T-helper 2 cell treated with Interferon-gamma antibody and Interleukin-4, amounts not matched to agents 5 μg/mL and 100 μg/mL, for 36 hours (primary cell): ENCODE data around the gene TAF7.
A peak's percentile ranks its signal among the peaks of the same experiment; 100 is the strongest.
"Not testable (repeated sequence)": the region's sequence is repeated elsewhere in the genome, so short reads cannot be mapped to it uniquely, and the experiment has no call there.

ENCODE experiments used
- DNase-seq: peaks from one replicate; pipeline ENCODE4 v3.0.0; 2021; ENCODE audit warnings: low spot score
- H3K27ac Mint-ChIP-seq: one replicate; pipeline ENCODE4 v1.8.0; 2021; ENCODE audit warnings: mild to moderate bottlenecking, mixed read lengths
- H3K27me3 Mint-ChIP-seq: one replicate; pipeline ENCODE4 v1.8.0; 2021; ENCODE audit warnings: low read depth, mixed read lengths
- H3K36me3 Mint-ChIP-seq: one replicate; pipeline ENCODE4 v1.8.0; 2021; ENCODE audit warnings: low read depth, mixed read lengths
- H3K4me1 Mint-ChIP-seq: one replicate; pipeline ENCODE4 v1.8.0; 2021; ENCODE audit warnings: low read depth, mixed read lengths
- H3K4me3 Mint-ChIP-seq: one replicate; pipeline ENCODE4 v1.8.0; 2022; ENCODE audit warnings: mild to moderate bottlenecking, moderate library complexity, mixed read lengths
- H3K9me3 Mint-ChIP-seq: one replicate; pipeline ENCODE4 v1.8.0; 2021; ENCODE audit warnings: mixed read lengths

TAF7 gene

DNA sequence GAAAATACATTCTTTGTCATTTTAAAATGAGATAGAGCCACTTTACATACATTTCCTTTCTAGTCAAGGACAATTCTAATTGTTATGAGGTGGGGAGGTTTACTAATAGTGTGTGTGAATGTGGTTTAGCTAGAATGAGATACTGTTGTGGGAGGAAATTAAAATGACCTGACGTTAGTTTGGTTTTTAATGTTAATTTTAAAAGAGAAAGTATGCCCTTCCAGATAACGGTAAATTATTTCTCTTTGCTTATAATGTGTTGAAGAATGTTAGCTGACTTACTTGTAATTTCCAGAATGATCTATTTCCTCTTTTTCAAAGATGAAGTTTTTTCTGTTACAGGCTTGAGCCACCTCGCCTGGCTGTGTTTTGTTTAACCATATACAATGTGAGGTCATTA is 1.7 kb upstream of the TAF7 start:
- peaks cover 29% of the 10 kb centered on the region for H3K4me1 Mint-ChIP-seq
- H3K4me3 Mint-ChIP-seq: peak overlapping the region; percentile 34
- H3K27me3 Mint-ChIP-seq: peaks cover 2% of the 10 kb centered on the region
- peaks cover 39% of the 10 kb centered on the region for H3K36me3 Mint-ChIP-seq
- H3K9me3 Mint-ChIP-seq: peaks cover 59% of the 10 kb centered on the region
- H3K27ac Mint-ChIP-seq: no peak overlapping the region
- no peak for DNase-seq

DNA sequence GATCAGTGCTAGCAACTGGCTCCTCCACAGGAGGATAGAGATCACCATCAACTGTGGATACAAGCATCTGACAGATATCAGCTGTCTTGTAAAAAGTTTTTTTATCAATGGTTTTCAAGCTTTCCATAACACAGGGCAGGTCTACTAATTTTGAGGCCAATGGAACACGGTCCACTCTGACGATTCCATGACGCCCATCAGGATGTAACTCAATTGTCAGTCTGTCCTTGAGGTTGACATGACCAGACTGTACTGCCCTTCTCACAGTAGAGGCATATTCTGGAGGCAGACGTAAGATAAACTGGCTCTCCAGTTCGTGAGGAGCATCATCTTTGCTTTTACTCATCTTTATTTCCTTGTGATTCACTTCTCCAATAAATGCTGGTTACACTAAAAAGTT is 885 bp downstream of the TAF7 start:
- H3K27ac Mint-ChIP-seq: peak overlapping the region; percentile 98
- H3K4me3 Mint-ChIP-seq: peak overlapping the region; percentile 98
- H3K36me3 Mint-ChIP-seq: peaks cover 58% of the 10 kb centered on the region
- H3K4me1 Mint-ChIP-seq: peaks cover 20% of the 10 kb centered on the region
- no peak for DNase-seq
- peaks cover 2% of the 10 kb centered on the region for H3K27me3 Mint-ChIP-seq
- peaks cover 63% of the 10 kb centered on the region for H3K9me3 Mint-ChIP-seq

DNA sequence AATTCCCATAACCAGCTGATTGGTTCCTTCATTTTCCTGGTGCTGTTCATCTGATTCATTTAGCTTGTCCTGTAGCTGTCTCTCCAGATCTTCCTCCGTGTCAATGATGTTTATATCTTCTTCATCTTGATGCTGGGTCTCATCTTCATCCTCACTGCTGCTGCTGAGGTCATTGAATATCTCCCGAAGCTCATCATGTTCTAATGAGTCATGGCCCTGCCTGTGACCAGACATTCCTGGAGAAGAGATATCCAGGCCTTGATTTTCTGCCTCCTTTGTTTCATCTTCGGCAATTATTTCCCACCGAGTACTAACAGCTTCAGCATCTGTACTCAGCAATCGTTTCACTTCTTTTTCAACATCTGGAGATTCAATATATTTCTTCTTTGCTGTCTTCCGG is 1.4 kb downstream of the TAF7 start:
- Mint-ChIP-seq H3K4me1 (peaks cover 20% of the 10 kb centered on the region), H3K9me3 (peaks cover 66% of the 10 kb centered on the region), H3K27me3 (peaks cover 2% of the 10 kb centered on the region), H3K4me3 (peak overlapping the region; percentile 98), H3K36me3 (peaks cover 59% of the 10 kb centered on the region), H3K27ac (no peak overlapping the region)
- DNase-seq: no peak

DNA sequence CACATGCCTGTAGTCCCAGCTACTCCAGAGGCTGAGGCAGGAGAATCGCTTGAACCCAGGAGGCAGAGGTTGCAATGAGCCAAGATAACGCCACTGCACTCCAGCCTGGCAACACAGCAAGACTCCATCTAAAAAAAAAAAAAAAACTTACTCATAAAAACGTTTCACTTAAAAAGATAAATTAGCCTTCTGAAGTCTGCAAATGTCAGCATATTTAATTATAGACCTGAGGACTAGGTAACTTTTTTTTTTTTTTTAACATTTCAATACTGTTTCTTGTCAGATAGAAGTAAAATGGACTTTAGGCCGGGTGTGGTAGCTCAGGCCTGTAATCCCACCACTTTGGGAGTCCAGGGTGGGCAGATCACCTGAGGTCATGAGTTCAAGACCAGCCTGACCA is 3.6 kb downstream of the TAF7 start:
- not testable (repeated sequence) for H3K27me3 Mint-ChIP-seq, H3K4me3 Mint-ChIP-seq, DNase-seq, H3K27ac Mint-ChIP-seq
- Mint-ChIP-seq H3K36me3 (peaks cover 70% of the 10 kb centered on the region), H3K9me3 (peaks cover 74% of the 10 kb centered on the region), H3K4me1 (peaks cover 19% of the 10 kb centered on the region)

DNA sequence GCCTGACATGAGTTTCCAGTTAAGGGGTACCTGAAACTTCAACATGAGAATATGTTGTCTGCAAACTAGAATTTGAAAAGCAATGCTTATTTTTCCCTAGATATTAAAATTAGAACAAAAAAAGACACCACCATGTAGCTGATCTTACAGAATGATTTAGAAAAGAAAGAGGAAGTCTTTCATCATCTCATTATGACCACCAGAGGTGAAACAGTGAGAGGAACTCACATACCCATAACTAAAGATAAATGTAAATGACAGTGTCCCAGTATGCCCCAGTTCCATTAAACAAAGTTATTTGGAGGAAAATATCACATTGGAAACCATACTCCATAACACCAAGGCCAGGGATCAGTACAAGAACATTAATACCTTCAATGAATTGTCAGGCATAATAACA is 6.9 kb downstream of the TAF7 start:
- Mint-ChIP-seq H3K4me1 (peaks cover 2% of the 10 kb centered on the region), H3K27me3 (no peaks in the 10 kb centered on the region), H3K36me3 (peaks cover 43% of the 10 kb centered on the region), H3K9me3 (peaks cover 63% of the 10 kb centered on the region), H3K27ac (no peak overlapping the region), H3K4me3 (no peak overlapping the region)
- no peak for DNase-seq

DNA sequence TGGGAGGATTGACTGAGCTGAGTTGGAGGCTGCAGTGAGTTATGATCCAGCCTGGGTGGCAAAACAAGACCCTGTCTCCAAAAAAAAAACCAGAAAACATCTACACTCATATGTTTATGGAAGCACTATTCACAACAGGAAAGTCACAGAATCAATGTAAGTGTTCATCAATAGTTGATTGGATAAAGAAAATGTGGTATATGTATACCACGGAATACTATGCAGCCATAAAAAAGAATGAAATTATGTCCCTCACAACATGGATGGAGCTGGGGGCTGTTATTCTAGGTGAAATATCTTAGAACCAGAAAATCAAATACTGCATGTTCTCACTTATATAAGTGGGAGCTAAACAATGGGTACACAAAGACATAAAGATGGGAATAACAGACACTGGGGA is 14.0 kb downstream of the TAF7 start:
- no peak for DNase-seq

DNA sequence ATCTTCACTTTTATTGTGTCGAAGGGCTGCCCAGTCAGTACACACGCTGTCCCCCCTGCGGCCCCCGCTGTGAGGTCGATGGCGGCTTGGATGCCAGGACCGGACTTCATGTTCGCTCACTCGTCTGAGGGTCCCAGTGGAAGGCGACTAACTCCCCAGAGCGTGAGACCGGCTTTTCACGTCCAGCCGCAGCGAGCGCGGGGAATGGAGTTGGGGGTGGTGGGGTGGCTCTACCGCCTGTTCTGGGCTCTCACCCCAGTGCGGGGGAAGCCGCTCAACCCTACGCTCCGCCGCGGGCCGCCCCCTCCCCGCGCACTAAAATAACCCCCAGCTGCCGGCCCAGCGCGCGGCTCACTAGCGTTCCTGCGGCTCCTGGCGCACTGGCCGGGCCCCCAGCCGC is 16.8 kb downstream of the TAF7 start, which contains the start of gene SLC25A2:
Gene SLC25A2, minus strand, starts transcription at position 294 of the 400 bp plus-strand sequence. Its CDS starts 184 bp downstream, at position 110.
- Mint-ChIP-seq H3K4me3 (no peak within 1 kb of the TSS), H3K4me1 (no peaks in the 10 kb centered on the region), H3K27me3 (no peaks in the 10 kb centered on the region), H3K27ac (no peak within 1 kb of the TSS), H3K9me3 (peaks cover 80% of the 10 kb centered on the region), H3K36me3 (peaks cover 1% of the 10 kb centered on the region)
- DNase-seq: no peak

More for the DNA sequence above, 14.0 kb downstream of the TAF7 start:
- Mint-ChIP-seq H3K4me3 (no peak overlapping the region), H3K4me1 (no peaks in the 10 kb centered on the region), H3K36me3 (peaks cover 1% of the 10 kb centered on the region), H3K27ac (no peak overlapping the region), H3K9me3 (peaks cover 69% of the 10 kb centered on the region), H3K27me3 (no peaks in the 10 kb centered on the region)

- H3K4me1 Mint-ChIP-seq: no peaks in the 10 kb centered on the region
- no peak overlapping the region for H3K4me3 Mint-ChIP-seq
- H3K36me3 Mint-ChIP-seq: peaks cover 3% of the 10 kb centered on the region
- H3K27ac Mint-ChIP-seq: no peak overlapping the region
- no peak for DNase-seq
- H3K9me3 Mint-ChIP-seq: peaks cover 69% of the 10 kb centered on the region
- H3K27me3 Mint-ChIP-seq: no peaks in the 10 kb centered on the region
Measured at GRCh38 chr5:141298376-141298775, 22.2 kb downstream of the TAF7 start.

DNA sequence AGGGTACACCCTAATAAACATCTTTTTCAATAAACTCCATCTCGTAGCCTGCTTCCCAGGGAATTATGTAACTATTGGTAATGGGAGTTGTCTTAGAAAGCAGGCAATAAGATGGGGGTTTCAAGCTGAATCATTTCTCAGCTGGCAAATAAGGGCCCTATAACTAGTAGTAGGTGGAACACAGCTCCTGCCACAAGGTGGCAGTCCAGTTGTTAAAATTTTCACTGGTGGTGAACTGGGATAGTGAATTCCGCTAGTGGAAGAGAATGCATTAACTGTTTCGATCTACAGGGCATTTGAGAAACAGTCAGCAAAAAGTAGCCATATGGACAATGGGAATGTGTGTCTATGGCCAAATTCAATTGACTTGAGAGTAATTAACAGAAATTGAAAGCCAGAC is 47.7 kb downstream of the TAF7 start:
- no peaks in the 10 kb centered on the region for H3K4me1 Mint-ChIP-seq
- H3K4me3 Mint-ChIP-seq: no peak overlapping the region
- H3K27ac Mint-ChIP-seq: no peak overlapping the region
- H3K36me3 Mint-ChIP-seq: peaks cover 2% of the 10 kb centered on the region
- H3K27me3 Mint-ChIP-seq: no peaks in the 10 kb centered on the region
- H3K9me3 Mint-ChIP-seq: peaks cover 59% of the 10 kb centered on the region
- DNase-seq: no peak

DNA sequence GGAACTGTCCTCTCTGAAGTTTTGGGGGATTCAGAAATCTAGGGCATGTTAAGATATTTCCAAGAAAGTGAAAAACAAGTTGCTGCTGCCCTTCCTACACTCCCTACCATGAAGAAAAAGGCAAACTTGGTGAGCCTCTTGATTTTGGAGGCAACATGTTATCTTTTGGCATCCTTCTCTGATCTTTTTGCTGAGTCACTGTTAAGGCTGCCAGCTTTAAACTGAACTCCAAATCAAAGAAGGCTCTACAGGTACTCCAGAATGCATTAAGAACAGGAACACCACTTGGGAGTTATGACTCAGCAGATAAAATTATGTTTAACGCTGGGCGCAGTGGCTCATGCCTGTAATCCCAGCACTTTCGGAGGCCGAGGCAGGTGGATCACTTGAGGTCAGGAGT is 51.4 kb downstream of the TAF7 start:
- Mint-ChIP-seq H3K27ac (no peak overlapping the region), H3K27me3 (no peaks in the 10 kb centered on the region), H3K9me3 (peaks cover 65% of the 10 kb centered on the region), H3K36me3 (peaks cover 2% of the 10 kb centered on the region), H3K4me1 (no peaks in the 10 kb centered on the region), H3K4me3 (no peak overlapping the region)
- DNase-seq: no peak
